GM23338 (cell line): ENCODE results near the gene FTO. TPM values are rescaled to one million over a fixed set of nuclear protein-coding genes. Genes with fewer than 3 reads are reported as not detected.

Experiments used
- ATAC-seq: fragments of 200-7000 bp; cut with Tn5 transposase; 3 replicates; pipeline ENCODE4 v1.9.1; 2020
- DNase-seq: peaks from one replicate; pipeline ENCODE4 v3.0.0-alpha.2; 2015; ENCODE audit warnings: low spot score
- H2AFZ ChIP-seq: fragments of 200-600 bp; sonication (generic); 2 replicates; pipeline ENCODE4 v1.8.0; 2016; ENCODE audit warnings: antibody characterized with exemption, mild to moderate bottlenecking, moderate library complexity
- H3F3A ChIP-seq: fragments of 200-600 bp; sonication (generic); replicated peaks from 2 replicates; pipeline ENCODE4 v1.8.0; 2017; ENCODE audit warnings: antibody characterized with exemption, mixed run types, low read depth
- H3K27ac ChIP-seq: fragments of 200-600 bp; sonication (generic); 2 replicates; pipeline ENCODE4 v1.6.1; 2016; ENCODE audit warnings: low read depth
- H3K27me3 ChIP-seq: fragments of 200-600 bp; sonication (generic); 2 replicates; pipeline ENCODE4 v1.8.0; 2016; ENCODE audit warnings: mild to moderate bottlenecking, mixed run types, moderate library complexity; ENCODE audit not compliant: insufficient read depth
- H3K36me3 ChIP-seq: fragments of 200-600 bp; sonication (generic); 2 replicates; pipeline ENCODE4 v1.8.0; 2016; ENCODE audit warnings: mild to moderate bottlenecking; ENCODE audit not compliant: insufficient read depth
- H3K4me1 ChIP-seq: fragments of 200-600 bp; sonication (generic); 2 replicates; pipeline ENCODE4 v1.8.0; 2016; ENCODE audit warnings: mild to moderate bottlenecking, moderate library complexity; ENCODE audit not compliant: insufficient read depth
- H3K4me2 ChIP-seq: fragments of 200-600 bp; sonication (generic); 2 replicates; pipeline ENCODE4 v1.7.1; 2017; ENCODE audit warnings: mixed run types
- H3K4me3 ChIP-seq: fragments of 200-600 bp; sonication (generic); 2 replicates; pipeline ENCODE4 v1.6.1; 2016; ENCODE audit warnings: mixed run types
- H3K79me2 ChIP-seq: fragments of 200-600 bp; sonication (generic); replicated peaks from 2 replicates; pipeline ENCODE4 v1.8.0; 2017; ENCODE audit warnings: mild to moderate bottlenecking; ENCODE audit not compliant: insufficient read depth
- H3K9me2 ChIP-seq: fragments of 200-600 bp; sonication (generic); 2 replicates; pipeline ENCODE4 v1.8.0; 2017; ENCODE audit not compliant: insufficient read depth
- H4K20me1 ChIP-seq: fragments of 200-600 bp; sonication (generic); replicated peaks from 2 replicates; pipeline ENCODE4 v1.8.0; 2017; ENCODE audit warnings: mild to moderate bottlenecking; ENCODE audit not compliant: insufficient read depth
- H3K27ac Mint-ChIP-seq: 2 replicates; pipeline ENCODE4 v1.8.0; 2020; ENCODE audit warnings: inconsistent platforms, mild to moderate bottlenecking, moderate library complexity, mixed read lengths
- H3K27me3 Mint-ChIP-seq: 3 replicates; pipeline ENCODE4 v1.8.0; 2022; ENCODE audit warnings: low read depth, mild to moderate bottlenecking, moderate library complexity, mixed read lengths, inconsistent platforms; ENCODE audit not compliant: insufficient read depth, poor library complexity
- H3K36me3 Mint-ChIP-seq: 3 replicates; pipeline ENCODE4 v1.8.0; 2021; ENCODE audit warnings: low read depth, mild to moderate bottlenecking, inconsistent platforms, moderate library complexity, mixed read lengths
- H3K4me1 Mint-ChIP-seq: 3 replicates; pipeline ENCODE4 v1.8.0; 2020; ENCODE audit warnings: mild to moderate bottlenecking, inconsistent platforms, mixed read lengths
- H3K4me3 Mint-ChIP-seq: 3 replicates; pipeline ENCODE4 v1.8.0; 2021; ENCODE audit warnings: moderate library complexity, mild to moderate bottlenecking, inconsistent platforms, mixed read lengths
- H3K9me3 Mint-ChIP-seq: 3 replicates; pipeline ENCODE4 v1.8.0; 2020; ENCODE audit warnings: moderate library complexity, mild to moderate bottlenecking, inconsistent platforms, mixed read lengths
- CTCF ChIP-seq, 2 experiments: fragments of 200-600 bp in 1 of 2; sonication (generic) in 1 of 2; conservative IDR thresholded peaks; 2 replicates each; pipeline versions ENCODE4 v1.5.1 to v1.6.1; 2016 to 2017; ENCODE audit warnings: antibody characterized with exemption in 2 of 2, low read depth in 2 of 2, mild to moderate bottlenecking in 2 of 2, moderate library complexity in 1 of 2
- EZH2phosphoT487 ChIP-seq: fragments of 200-600 bp; sonication (generic); IDR thresholded peaks from one replicate; pipeline ENCODE4 v1.8.1; 2018; ENCODE audit warnings: antibody characterized with exemption; ENCODE audit not compliant: unreplicated experiment
- JUNB ChIP-seq: IDR thresholded peaks from one replicate; pipeline ENCODE4 v1.6.1; 2016; ENCODE audit warnings: antibody characterized with exemption; ENCODE audit not compliant: unreplicated experiment
- NANOG ChIP-seq: IDR thresholded peaks from 2 replicates; pipeline ENCODE4 v1.6.1; 2016; ENCODE audit warnings: antibody characterized with exemption, borderline replicate concordance
- REST ChIP-seq: IDR thresholded peaks from one replicate; pipeline ENCODE4 v1.6.1; 2018; ENCODE audit warnings: antibody characterized with exemption; ENCODE audit not compliant: unreplicated experiment
- STAT1 ChIP-seq: IDR thresholded peaks from one replicate; pipeline ENCODE4 v1.6.1; 2016; ENCODE audit warnings: antibody characterized with exemption; ENCODE audit not compliant: unreplicated experiment
- ZNF462 ChIP-seq: fragments of 250-450 bp; sonication (Bioruptor Pico); IDR thresholded peaks from 2 replicates; pipeline ENCODE4 v1.5.0; 2020; ENCODE audit warnings: mild to moderate bottlenecking, moderate library complexity
- polyA plus RNA-seq: library from polyadenylated mRNA; unstranded; fragments of >200 nt; fragmentation: Nextera tagmentation; extraction: Ambion mirVana; gene quantifications from 2 replicates; pipeline ENCODE4 v1.2.1, GENCODE V29; 2016
- total RNA-seq: library from RNA; depleted of rRNA; stranded (reverse); fragments of >200 nt; shearing (Covaris generic); gene quantifications from 2 replicates; pipeline ENCODE4 v1.2.3, GENCODE V29; 2014

Gene FTO
- total and polyA plus RNA-seq, 2 experiments from 2014 or later = 17.7 to 69.6 TPM

- ATAC-seq = no peak
- Mint-ChIP-seq H3K36me3 (peaks cover 4% of the 10 kb centered on the region; the same call in 1 of the 3 replicates), H3K4me3 (no peak overlapping the region)
These were observed 110.8 kb downstream of the FTO start for GRCh38 chr16:53814801-53815200.

GRCh38 chr16:53816211-53816836 lies 112.4 kb downstream of the FTO start:
- peaks cover 4% of the 10 kb centered on the region; the same call in 1 of the 3 replicates for H3K36me3 Mint-ChIP-seq
- H3K27ac ChIP-seq = no peak overlapping the region
- H3K79me2 ChIP-seq = no peaks in the 10 kb centered on the region
- no peaks in the 10 kb centered on the region for H3K4me1 ChIP-seq
- no peak for ATAC-seq
- H2AFZ ChIP-seq = no peak overlapping the region
- no peak overlapping the region for H3K4me3 ChIP-seq
- H3F3A ChIP-seq = no peaks in the 10 kb centered on the region
- no peak overlapping the region; the same call in 1 of the 2 replicates for H3K27ac Mint-ChIP-seq
- no peaks in the 10 kb centered on the region for H3K9me2 ChIP-seq
- no peak overlapping the region for H3K4me3 Mint-ChIP-seq
- H3K4me1 Mint-ChIP-seq = no peaks in the 10 kb centered on the region; the same call in 2 of the 3 replicates
- H3K9me3 Mint-ChIP-seq = no peaks in the 10 kb centered on the region
- H4K20me1 ChIP-seq = no peaks in the 10 kb centered on the region
- no peak for DNase-seq
- no peak overlapping the region for H3K4me2 ChIP-seq
- no peaks in the 10 kb centered on the region for H3K27me3 ChIP-seq
- 0 out of 2 replicates have a peak, but pooled peaks cover 4% of the 10 kb centered on the region for H3K36me3 ChIP-seq
- H3K27me3 Mint-ChIP-seq = peaks cover 1% of the 10 kb centered on the region
- TF ChIP-seq EZH2phosphoT487 (no peak), REST (no peak), NANOG (no peak), JUNB (no peak), ZNF462 (no peak)

More at GRCh38 chr16:53814801-53815200, 110.8 kb downstream of the FTO start:
- Mint-ChIP-seq H3K27ac (no peak overlapping the region), H3K9me3 (no peaks in the 10 kb centered on the region), H3K4me1 (no peaks in the 10 kb centered on the region; the same call in 2 of the 3 replicates), H3K27me3 (peaks cover 1% of the 10 kb centered on the region)
- Histone ChIP-seq H3K4me2 (no peak overlapping the region), H3F3A (no peaks in the 10 kb centered on the region), H3K36me3 (0 out of 2 replicates have a peak, but pooled peaks cover 4% of the 10 kb centered on the region), H3K27me3 (no peaks in the 10 kb centered on the region), H3K4me1 (no peaks in the 10 kb centered on the region), H3K27ac (no peak overlapping the region), H3K79me2 (no peaks in the 10 kb centered on the region), H3K9me2 (no peaks in the 10 kb centered on the region), H3K4me3 (no peak overlapping the region), H2AFZ (no peak overlapping the region), H4K20me1 (no peaks in the 10 kb centered on the region)
- no peak for DNase-seq
- TF ChIP-seq CTCF (conservative IDR thresholded peaks at IDR 0.05; ENCODE audit: low read depth in 2 of 2) (no peak), STAT1 (no peak)
